ENCODE measurements around the gene NEUROD4. TPM values are rescaled to one million over a fixed set of nuclear protein-coding genes. Genes with fewer than 3 reads are reported as not detected.
"Not testable (repeated sequence)": the region's sequence is repeated elsewhere in the genome, so short reads cannot be mapped to it uniquely, and the experiment has no call there.

NEUROD4 gene
- total and polyA plus RNA-seq, 12 donors = 0.17 to 3.3 (median 1.1) TPM; not detected in 5

DNA sequence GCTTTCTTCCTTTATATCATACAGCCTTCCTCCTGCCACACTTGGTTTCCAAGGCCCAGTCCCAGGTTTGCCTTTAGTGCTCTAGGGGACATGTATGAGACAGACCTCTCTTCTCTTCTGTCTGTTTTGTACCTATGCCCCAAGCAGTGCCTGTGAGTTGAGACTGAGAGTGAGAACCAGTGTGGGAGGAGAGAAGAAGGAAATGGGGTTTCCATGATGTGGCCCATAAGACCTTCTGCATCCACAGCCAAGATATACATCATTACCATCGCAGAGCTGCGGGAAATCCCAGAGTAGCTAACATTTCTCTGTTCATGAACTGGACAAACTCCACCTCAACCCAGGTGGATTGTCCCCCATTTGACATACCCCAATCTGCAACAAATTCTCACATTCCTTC, 38.0 kb upstream of the NEUROD4 start:
- H3K4me3 ChIP-seq = no peak overlapping the region
- DNase-seq = no peak
- H3K27ac ChIP-seq = no peak overlapping the region
- H3K36me3 ChIP-seq (replicated peaks in 1 of 2) = no peaks in the 10 kb centered on the region
- intact Hi-C loops (cut with DNase I) = no loop called here
- 86 to 100% (median 94%) methylated on average over 2 of the region's 2 CpGs for WGBS, 4 donors
- TF ChIP-seq POLR2A (IDR thresholded peaks at IDR 0.05) = no peak
- TF ChIP-seq, protein P1, sequence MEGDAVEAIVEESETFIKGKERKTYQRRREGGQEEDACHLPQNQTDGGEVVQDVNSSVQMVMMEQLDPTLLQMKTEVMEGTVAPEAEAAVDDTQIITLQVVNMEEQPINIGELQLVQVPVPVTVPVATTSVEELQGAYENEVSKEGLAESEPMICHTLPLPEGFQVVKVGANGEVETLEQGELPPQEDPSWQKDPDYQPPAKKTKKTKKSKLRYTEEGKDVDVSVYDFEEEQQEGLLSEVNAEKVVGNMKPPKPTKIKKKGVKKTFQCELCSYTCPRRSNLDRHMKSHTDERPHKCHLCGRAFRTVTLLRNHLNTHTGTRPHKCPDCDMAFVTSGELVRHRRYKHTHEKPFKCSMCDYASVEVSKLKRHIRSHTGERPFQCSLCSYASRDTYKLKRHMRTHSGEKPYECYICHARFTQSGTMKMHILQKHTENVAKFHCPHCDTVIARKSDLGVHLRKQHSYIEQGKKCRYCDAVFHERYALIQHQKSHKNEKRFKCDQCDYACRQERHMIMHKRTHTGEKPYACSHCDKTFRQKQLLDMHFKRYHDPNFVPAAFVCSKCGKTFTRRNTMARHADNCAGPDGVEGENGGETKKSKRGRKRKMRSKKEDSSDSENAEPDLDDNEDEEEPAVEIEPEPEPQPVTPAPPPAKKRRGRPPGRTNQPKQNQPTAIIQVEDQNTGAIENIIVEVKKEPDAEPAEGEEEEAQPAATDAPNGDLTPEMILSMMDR (IDR thresholded peaks at IDR 0.05) = no peak
- H3K27me3 ChIP-seq = no peaks in the 10 kb centered on the region
- no peaks in the 10 kb centered on the region for H3K9me3 ChIP-seq (replicated peaks in 1 of 3)
- H3K4me1 ChIP-seq (replicated peaks in 1 of 2) = no peaks in the 10 kb centered on the region

DNA sequence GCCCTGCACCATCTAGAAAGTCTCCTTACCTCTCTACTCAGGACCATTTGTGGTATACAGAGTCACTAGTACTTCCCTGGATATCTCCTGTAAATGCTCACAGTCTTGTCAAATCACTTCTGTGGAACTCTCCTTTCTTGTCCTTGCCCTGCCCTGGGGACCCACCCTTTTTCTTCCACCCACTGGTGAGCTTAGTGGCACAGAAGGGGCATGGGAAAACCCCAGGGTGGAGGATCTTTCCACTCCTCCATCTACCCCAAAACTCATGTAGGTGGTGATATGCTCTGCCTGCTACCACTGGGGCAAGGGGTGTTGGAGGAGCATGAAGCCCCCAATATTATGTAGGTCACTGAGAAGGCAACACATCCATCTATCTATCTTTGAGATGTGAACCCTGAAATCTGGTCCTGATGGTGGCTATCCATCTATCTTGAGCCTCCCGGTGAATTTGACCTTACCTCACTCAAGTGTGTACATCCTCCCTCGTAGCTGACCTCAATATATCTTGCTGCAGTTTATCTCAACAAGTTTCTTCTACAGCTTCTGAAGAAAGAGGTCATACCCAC, 36.2 kb upstream of the NEUROD4 start:
- WGBS, 4 donors = 56 to 70% (median 65%) methylated on average over 2 of the region's 2 CpGs
- no peaks in the 10 kb centered on the region for H3K27me3 ChIP-seq

DNA sequence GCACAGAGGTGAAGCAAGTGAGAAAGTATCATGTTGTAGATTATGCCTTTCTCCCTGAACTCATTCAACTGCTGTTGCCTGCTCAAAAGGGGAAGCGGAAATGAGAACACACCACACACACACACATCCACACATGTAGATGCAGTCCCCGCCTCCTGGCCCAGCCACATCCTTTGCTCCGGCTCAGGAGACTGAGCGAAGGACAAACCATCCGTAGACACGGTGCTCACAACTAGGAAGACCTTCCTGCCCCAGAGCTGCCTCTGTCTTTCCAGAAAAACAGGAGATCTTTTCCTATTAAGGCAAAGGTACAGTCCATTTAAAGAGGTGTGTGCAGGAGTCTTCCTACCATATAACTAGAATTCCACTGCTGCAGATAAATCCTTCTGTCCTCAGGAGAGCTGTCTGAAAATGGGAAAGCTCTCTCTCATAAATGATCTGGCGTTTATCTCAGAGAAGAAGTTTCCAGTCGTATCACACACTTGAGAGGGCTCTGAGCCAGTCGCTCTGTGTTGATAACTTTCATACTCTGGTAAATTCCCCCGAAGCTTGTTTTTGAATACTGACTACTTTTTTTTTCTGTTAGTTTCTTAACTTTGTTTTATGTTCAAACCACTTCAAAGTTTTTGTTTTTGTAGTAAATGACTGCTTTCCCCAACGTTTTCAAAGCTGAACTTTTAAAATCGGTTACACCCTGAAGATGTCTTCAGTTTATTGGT, 35.0 kb upstream of the NEUROD4 start, which contains the start of gene TESPA1:
Gene TESPA1, minus strand, starts transcription at position 105 of the 719 bp plus-strand sequence. CDS start 10,200 bp downstream, outside the sequence.
- WGBS, 4 donors = 44 to 54% (median 49%) methylated on average over 7 to 12 of the region's 12 CpGs
- TF ChIP-seq POLR2A (IDR thresholded peaks at IDR 0.05) = no peak
- TF ChIP-seq, protein P1 (IDR thresholded peaks at IDR 0.05) = no peak
- DNase-seq = peak; percentile 20 to 55 (median 36)

More for the DNA sequence above, 36.2 kb upstream of the NEUROD4 start:
- Histone ChIP-seq H3K4me3 (no peak overlapping the region), H3K27ac (no peak overlapping the region), H3K9me3 (replicated peaks in 1 of 3) (no peaks in the 10 kb centered on the region), H3K4me1 (replicated peaks in 1 of 2) (no peaks in the 10 kb centered on the region), H3K36me3 (replicated peaks in 1 of 2) (no peaks in the 10 kb centered on the region)
- TF ChIP-seq, protein P1 (IDR thresholded peaks at IDR 0.05) = no peak
- TF ChIP-seq POLR2A (IDR thresholded peaks at IDR 0.05) = no peak
- DNase-seq = no peak
- intact Hi-C loops (cut with DNase I) = no loop called here

DNA sequence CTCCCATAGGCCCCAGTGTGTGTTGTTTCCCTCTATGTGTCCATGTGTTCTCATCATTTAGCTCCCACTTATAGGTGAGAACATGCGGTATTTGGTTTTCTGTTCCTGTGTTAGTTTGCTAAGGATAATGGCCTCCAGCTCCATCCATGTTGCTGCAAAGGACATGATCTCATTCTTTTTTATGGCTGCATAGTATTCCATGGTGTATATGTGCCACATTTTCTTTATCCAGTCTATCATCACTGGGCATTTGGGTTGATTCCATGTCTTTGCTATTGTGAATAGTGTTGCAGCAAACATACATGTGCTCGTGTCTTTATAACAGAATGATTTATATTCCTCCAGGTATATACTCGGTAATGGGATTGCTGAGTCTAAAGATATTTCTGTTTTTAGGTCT, 33.0 kb upstream of the NEUROD4 start:
- H3K9me3 ChIP-seq (replicated peaks in 1 of 3); H3K36me3 ChIP-seq (replicated peaks in 1 of 2); H3K27ac ChIP-seq; H3K4me1 ChIP-seq (replicated peaks in 1 of 2); H3K27me3 ChIP-seq; DNase-seq; H3K4me3 ChIP-seq; intact Hi-C loops (cut with DNase I): not testable (repeated sequence)
- 80 to 91% (median 87%) methylated on average over 3 of the region's 3 CpGs for WGBS, 4 donors

More for the DNA sequence above, 35.0 kb upstream of the NEUROD4 start, which contains the start of gene TESPA1:
- Histone ChIP-seq H3K4me1 (replicated peaks in 1 of 2) (no peaks in the 10 kb centered on the region), H3K4me3 (no peak within 1 kb of the TSS), H3K36me3 (replicated peaks in 1 of 2) (no peaks in the 10 kb centered on the region), H3K27me3 (no peaks in the 10 kb centered on the region), H3K9me3 (replicated peaks in 1 of 3) (no peaks in the 10 kb centered on the region), H3K27ac (no peak within 1 kb of the TSS)
- intact Hi-C loops (cut with DNase I) = no loop called here

Data from adrenal gland (tissue), 12 donors.